ENCODE measurements around the gene ZNF165.
A peak's percentile ranks its signal among the peaks of the same experiment; 100 is the strongest.
"Not testable (repeated sequence)": the region's sequence is repeated elsewhere in the genome, so short reads cannot be mapped to it uniquely, and the experiment has no call there.

ZNF165 gene

DNA sequence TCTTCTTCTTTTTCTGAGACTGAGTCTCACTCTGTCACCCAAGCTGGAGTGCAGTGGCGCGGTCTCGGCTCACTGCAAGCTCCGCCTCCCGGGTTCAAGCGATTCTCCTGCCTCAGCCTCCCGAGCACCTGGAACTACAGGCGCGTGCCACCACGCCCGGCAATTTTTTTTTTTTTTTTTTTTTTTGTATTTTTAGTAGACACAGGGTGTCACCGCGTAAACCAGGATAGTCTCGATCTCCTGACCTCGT, at the start of gene ZNF165:
Gene ZNF165, plus strand, starts transcription at position 188 of the 250 bp plus-strand sequence. CDS start 4,913 bp downstream, outside the sequence.
- not testable (repeated sequence) for DNase-seq (ENCODE audit: low read depth)

DNA sequence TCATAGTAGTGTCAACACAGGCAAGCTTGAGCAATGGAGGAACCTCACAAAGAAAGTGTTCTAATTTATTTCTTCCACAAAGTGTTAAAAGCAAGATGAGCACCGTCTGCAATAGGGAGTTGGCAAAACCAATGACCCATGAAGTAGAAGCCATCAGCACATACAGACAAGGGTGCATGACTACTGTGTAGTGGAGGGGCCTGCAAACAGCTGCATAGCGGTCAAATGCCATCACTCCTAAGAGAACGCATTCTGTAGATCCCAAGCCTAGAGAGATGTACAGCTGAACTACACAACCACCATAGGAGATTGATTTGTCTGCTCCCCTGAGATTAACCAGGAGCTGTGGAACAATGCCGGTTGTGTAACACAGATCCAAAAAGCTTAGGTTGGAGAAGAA, 26.8 kb upstream of the ZNF165 start:
- DNase-seq (ENCODE audit: low read depth), result no peak

DNA sequence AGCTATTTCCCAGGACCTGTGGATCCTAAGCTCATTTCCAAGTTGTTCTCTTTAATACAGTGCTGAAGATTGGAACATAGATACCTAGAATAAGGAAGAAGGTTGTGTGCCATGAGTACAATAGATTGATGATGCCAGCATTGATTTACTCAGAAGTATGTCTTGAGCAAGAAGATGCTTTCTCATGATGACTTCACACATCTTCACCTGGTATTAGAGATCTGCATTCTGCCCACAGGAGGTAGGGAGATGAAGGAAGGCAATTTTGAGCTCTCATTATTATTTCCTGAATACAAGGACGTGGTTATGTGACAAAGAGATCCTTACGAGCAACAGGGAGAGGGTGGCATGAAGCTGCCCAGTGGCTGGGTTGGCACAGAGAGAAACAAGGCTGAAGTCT, 20.0 kb upstream of the ZNF165 start:
- DNase-seq (ENCODE audit: low read depth), result no peak

DNA sequence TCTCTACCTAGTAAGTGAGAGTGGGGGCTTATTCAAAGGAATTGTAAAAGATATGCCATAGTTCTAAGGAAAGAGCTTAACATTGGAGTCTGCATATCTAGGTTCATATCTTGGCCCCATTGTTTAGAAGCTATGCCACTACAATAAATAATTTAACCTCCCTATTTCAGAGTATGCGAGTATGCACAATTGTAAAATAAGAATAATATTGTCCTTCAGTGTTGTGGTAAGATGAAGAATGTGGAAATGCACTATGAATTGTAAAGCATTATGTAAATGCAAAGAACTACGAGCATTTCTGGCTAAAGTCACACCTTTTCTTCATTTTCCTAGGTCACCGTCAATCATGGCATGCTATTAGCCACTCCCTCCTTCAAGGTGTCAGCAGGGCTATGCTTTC, 16.1 kb upstream of the ZNF165 start:
- no peak for DNase-seq (ENCODE audit: low read depth)

DNA sequence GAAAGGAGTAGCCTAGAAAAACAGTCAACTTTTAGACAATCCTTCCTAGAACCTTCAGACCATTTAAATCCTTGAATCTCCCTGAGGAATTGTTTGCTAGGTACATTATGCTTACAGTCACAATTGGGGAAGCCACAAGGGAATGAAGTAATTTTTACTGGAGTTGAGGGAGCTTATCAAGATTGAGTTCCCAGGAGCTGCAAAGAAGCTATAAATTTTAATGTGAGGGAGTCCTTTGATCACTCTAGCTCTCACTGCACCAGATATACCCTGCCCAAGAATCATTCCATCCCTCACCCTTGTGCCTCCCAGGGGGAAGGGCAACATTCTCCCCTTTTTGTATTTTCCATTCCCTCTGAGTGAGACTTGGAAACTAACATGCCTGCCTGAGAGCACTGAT, 12.3 kb upstream of the ZNF165 start:
- no peak for DNase-seq (ENCODE audit: low read depth)

DNA sequence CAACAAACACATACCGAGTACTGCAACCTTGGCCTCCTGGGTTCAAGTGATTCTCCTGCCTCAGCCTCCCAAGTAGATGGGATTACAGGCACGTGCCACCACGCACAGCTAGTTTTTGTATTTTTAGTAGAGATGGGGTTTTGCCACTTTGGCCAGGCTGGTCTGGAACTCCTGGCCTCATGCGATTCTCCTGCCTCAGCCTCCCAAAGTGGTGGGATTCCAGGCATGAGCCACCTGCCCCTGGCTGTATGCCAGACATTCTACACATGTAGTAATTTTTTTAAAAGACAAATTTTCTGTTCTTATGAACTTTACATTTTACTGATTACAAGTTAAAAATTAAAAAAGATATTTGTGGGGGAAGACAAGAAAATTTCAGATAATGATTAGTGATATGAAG, 9.4 kb upstream of the ZNF165 start:
- not testable (repeated sequence) for DNase-seq (ENCODE audit: low read depth)

DNA sequence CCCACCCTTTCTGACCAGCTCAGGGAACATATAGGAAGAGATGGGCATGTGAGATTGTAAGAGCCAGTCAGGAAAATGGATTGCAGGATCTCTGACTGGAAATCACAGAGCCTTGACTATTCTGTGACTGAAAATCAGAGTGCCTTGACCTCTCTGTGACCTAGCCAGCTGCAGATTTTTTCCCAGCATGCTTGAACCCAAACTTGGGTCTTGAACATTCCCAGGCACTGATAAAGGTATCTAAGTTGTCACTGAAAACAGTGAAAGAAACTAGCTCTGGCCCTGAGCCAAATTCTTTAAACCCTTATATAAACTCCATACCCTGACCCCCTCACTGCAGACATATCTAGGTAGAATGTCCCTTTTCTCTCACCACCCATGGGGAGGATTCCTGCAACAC, 2.3 kb upstream of the ZNF165 start:
- DNase-seq (ENCODE audit: low read depth), result no peak

DNA sequence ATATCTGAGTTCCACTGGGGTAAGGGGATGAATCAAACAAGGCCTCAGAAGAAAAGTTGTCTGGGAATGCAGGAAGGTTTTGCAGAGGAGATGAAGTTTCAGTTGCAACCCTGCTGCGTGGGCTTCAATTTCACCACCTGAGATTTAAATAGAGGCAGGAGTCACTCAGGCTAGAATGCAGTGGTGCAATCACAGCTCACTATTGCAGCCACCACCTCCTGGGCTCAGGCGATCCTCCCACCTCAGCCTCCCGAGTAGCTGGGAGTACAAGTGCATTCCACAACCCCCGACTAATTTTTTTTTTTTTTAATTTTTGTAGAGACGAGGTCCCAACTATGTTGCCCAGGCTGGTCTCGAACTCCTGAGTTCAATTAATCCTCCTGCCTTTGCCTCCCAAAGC, 1.5 kb upstream of the ZNF165 start:
- no peak for DNase-seq (ENCODE audit: low read depth)

DNA sequence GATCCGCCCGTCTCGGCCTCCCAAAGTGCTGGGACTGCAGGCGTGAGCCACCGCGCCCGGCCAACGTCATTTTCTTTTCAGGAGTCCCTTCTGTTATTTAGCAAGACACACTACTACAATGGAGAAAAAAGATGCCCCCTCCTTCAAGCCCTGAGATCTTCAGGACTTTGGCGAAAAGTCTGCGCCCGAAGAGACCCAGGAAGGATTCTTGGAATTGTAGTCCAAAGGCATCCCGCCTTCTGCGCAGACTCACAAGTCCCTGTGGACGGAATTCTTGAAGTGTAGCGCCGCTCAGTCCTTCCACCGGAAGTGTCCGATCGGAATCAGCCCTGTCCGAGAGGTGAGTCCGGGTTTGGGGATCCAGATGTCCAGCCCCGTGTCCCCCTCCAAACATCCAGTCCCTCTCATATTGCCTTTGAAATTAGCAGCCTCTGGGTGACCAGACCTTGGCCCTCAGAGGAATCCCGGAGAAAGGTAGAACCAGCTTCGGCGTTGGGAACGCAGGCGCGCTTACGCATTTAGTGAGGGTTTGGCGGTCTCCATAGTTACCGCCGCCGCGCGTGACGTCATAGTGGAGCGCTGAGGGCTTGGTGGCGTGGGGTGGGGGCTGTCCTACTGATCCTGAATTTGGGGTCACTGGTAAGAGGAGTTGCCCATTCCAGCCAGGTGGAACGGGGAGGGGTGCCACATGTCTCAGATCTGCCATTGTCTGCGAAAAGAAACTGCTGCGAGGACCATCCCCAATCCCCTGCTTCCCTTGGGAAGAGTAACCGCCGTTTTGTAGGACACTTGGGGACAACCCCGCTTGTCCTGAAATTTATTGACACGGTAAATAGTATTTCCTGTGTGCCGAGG, 490 bp downstream of the ZNF165 start:
- DNase-seq (ENCODE audit: low read depth), result peak; percentile 84

DNA sequence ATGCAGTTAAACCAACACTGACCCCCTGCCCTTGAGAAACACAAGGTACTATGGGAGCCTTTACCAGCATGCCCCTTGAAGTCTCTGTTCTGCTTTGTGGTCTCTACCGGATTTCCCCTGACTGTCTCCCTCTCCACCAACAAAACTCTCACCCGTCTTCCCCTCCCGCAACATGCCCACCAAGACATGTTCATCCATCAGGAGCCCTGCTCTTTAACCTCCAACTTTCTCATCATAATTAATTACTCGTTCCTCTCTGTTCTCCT, 1.1 kb downstream of the ZNF165 start:
- no peak for DNase-seq (ENCODE audit: low read depth)

DNA sequence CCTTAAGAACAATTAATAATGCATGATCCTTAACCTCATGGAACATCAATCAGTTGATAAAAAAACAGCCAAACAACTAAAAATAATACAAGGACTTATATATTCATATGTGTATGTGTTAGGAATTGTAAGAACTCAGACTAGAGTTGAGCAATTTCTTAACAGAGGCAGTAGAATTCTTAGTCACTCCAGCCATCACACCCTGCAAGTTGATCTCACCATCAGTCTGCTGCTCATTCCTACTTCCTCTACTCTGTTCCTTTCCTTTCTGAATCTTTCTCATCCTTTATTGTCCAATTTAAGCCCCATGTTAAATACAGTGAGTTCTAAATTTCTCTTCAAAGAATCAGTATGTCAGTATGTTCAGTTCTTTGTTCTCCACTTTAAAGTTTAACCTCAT, 2.6 kb downstream of the ZNF165 start:
- no peak for DNase-seq (ENCODE audit: low read depth)

DNA sequence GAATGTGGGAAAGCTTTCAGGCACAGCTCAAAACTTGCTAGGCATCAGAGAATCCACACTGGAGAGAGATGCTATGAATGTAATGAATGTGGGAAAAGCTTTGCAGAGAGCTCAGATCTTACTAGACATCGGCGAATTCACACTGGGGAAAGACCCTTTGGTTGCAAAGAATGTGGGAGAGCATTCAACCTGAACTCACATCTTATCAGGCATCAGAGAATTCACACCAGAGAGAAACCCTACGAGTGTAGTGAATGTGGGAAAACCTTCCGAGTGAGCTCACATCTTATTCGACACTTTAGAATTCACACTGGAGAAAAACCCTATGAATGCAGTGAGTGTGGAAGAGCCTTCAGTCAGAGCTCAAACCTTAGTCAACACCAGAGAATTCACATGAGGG, 8.7 kb downstream of the ZNF165 start:
- DNase-seq (ENCODE audit: low read depth), result no peak

DNA sequence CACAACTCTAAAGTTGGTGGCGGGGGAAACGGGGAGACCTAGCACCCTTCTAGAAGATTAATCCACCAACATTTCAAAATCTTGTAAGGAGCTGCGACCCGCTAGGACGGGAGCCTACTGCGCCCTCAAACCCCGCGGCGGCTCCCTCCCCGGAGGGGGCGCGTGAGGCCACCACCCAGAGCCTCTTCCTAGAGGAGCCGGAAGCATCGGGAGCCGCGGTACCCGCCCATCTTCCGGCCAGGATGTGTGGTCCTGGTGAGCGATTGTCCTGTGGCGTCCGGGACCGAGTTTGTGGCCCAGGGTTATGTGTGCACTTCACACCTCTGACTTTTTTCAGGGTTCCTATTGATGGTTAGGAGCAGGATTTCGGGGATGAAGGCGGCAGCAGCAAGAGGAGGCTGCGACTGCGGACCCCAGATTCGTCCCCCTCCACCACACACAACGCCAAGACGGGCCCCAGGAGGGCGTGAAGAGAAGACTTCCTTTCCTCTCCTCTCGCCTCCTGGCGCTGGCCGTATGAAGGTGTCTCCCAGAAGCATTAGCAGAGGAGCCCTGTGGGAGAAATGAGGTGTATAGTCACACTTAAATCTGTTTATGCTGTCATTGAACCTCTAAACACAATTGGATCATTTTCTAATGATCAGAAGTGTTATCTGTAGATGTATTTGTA, 10.7 kb downstream of the ZNF165 start:
- DNase-seq (ENCODE audit: low read depth), result no peak

DNA sequence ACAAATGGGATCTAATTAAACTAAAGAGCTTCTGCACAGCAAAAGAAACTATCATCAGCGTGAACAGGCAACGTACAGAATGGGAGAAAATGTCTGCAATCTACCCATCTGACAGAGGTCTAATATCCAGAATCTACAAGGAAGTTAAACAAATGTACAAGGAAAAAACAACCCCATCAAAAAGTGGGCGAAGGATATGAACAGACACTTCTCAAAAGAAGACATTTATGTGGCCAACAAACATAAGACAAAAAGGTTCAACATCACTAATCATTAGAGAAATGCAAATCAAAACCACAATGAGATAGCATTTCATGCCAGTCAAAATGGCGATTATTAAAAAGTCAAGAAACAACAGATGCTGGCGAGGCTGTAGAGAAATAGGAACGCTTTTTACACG, 21.9 kb downstream of the ZNF165 start:
- DNase-seq (ENCODE audit: low read depth), result not testable (repeated sequence)

DNA sequence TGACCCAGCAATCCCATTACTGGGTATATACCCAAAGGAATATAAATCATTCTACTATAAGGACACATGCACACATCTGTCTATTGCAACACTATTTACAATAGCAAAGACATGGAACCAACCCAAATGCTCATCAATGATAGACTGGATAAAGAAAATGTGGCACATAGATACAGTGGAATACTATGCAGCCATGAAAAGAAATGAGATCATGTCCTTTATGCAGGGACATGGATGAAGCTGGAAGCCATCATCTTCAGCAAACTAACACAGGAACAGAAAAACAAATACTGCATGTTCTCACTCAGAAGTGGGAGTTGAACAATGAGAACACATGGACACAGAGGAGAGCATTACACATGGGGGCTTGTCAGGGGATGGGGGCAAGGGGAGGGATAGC, 22.3 kb downstream of the ZNF165 start:
- DNase-seq (ENCODE audit: low read depth), result not testable (repeated sequence)

DNA sequence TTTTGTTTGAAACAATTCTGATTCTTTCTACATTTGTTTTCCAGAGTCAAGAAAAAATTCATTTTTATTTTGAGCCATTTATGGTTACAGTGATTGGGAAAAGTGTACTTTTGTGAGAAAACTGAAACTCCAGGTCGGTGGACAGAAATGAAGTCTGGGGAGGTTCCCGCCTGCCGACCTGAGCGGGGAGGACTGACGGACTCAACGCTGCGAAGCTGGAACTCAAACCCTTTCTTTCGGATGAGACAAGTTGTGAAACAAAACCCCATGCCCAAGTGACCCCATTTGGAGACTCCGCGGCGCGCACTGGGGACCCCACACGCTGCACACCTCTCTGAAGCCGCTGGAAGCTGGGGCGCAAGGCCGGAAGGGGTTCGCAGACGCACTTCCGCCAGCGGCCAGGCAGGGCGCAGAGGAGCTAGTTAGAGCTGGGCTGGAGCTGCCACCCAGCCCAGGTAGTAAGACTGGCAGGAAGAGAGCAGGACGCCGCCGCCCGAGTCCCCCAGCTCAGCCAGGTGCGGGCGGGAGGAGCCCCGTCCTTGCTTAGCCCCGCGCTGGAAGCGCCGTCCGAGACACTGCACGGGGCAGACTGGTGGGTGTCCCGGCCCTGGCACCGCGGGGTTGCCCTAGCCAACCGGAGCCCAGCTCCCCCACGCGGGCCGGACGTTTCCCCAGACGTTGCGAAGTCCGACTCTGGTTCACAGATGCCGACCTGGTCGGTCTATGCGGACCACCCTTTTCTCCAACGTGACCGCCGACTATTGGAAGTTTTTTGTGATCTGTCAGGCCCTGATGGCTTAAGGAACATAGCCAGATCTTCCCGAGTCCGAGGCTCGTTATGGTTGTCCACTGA, 24.2 kb downstream of the ZNF165 start:
- DNase-seq (ENCODE audit: low read depth), result peak; percentile 81

DNA sequence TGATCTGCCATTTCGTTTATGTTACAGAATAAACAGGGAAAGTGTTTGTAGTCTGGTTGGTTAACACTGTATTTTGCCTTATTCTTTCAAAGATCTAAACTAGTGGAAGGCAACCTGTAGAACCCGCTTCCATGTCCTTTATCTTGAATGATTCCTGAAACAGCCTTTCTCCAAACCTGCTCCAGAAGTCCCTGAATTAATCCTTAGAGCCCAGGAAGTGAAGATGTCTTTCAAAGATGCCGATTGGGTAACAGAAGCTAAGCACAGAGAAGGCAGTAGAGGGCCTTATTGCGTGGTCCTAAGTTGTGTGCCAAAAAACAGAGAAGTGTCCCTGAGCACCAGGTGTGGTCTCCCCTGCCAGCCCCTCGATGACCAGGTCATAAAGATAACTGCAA, 24.9 kb downstream of the ZNF165 start:
- DNase-seq (ENCODE audit: low read depth), result no peak

DNA sequence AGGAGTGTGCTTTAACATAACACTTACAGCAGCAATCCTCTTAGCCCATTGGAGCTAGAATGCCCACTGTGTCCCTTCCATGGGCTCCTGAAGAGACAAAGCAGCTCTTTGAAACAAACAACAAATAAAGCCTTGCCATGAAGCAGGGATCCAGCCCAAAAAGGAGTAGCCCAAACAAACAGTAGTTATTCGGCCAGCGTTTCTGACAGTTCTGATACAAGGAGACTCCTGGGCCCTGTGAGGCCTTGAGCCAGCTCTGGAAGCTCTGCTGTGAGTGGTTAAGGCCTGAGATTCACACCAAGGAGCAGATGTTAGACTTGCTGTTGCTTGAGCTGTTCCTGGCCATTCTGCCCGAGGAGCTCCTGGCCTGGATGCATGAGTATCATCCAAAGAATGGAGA, 27.1 kb downstream of the ZNF165 start:
- DNase-seq (ENCODE audit: low read depth), result no peak

DNA sequence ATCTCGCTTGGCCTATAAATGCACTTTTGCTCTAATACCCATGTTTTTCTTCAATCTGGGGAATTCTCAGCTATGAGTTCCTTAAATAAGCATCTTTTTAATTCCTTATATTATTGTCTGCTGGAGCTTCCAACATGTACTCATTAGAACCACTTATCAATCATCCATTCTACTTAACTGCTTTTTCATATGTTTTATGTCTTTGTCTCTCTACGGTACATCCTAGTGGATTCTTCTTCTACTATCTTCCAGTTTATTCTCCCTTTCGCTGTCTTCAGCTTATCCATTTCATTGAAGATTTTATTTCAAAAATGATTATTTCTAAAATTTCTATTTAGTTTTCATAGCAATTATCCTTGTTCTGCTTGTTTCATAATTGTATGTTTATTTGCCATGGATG, 31.6 kb downstream of the ZNF165 start:
- DNase-seq (ENCODE audit: low read depth), result no peak

DNA sequence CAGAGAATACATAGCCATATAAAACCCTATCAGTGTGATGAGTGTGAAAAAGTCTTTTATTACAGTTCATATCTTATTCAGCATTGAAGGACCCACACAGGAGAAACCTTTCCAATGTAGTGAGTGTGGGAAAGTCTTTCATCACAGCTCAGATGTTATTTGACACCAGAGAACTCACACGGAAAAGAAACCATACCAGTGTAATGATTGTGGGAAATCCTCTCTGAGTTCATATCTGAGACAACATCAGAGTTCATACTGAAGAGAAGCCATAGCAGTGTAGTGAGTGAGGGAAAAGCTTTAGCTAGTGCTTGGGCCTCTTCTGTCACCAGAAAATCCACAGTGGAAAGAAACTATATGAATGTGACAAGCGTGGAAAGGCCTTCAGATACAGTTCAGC, 35.4 kb downstream of the ZNF165 start:
- no peak for DNase-seq (ENCODE audit: low read depth)

DNA sequence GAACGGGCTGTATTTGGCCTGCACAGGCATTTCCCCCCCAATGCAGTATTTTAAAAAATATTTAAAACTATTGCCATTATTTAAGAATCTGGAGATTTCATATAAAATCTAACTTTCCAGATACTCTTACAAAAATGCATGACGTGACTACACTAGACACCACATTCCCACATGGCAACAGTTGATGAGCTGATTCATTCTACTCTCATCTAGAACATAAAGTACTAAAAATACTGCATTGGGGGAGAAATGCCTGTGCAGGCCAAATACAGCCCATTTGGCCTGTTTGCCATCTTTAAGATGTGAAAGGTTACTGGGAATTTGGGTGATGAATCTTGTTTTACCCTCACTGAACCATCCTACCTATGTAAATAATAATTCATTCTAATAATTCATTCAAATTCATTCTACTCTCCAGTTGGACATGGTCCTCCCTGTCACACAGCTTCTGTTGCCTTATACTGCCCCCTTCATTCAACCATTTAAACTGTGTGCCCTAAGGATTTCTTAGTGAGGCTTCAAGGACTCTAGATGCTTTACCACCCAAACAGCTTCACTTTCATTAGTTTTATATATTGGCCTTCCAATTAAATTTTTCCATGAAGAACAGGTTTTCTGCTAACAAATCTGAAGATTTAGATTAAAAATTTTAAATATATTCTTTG, 37.1 kb downstream of the ZNF165 start:
- DNase-seq (ENCODE audit: low read depth), result no peak

DNA sequence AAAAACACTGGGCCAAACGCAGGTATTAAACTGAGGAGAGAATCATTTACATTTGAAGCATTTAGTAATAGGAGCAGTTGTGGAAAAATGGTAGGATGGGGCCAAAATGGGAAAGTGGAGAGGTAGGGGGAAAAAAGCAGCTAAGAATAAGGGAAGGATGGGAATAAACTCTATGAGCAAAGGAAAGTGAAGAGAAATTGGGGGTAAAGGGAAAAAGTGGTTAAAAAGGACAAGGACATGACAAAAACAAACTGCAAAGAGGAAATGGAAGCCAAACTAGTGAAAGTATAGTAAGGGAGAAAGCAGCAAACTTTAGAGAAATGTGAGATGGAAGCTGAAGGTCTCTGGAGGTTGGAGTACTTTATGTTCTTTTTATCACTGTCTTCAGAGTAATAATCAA, 37.8 kb downstream of the ZNF165 start:
- DNase-seq (ENCODE audit: low read depth), result no peak

DNA sequence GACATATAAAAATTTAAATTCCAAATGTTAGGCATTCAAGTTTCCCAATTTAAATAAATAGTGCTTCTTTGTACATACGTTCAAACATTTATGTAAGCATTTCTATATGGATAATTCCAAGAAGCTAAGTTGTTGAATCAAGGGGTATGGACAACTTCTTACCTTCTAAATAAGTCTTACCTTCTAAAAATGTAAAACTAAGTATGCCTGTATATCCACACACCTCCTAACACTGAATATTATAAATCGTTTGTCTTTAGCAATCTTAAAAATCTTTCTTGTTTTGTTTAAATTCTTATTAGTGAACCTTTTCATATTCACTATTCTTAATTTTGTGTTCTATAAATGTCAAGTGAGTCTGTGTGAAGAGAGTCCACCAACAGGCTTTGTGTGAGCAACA, 41.5 kb downstream of the ZNF165 start:
- DNase-seq (ENCODE audit: low read depth), result no peak

All from activated T-cell treated with anti-CD3 and anti-CD28 coated beads for 48 hours (primary cell).